Neutrophil (primary cell): ENCODE data around the gene POU3F2.

Experiments
- H3K27ac ChIP-seq: fragments of 200-600 bp; sonication (generic); 2 replicates; pipeline ENCODE4 v1.5.1; 2016; ENCODE audit warnings: mild to moderate bottlenecking, moderate library complexity
- H3K27me3 ChIP-seq: fragments of 200-600 bp; sonication (generic); 2 replicates; pipeline ENCODE4 v1.6.0; 2016; ENCODE audit warnings: mild to moderate bottlenecking
- H3K36me3 ChIP-seq: fragments of 200-600 bp; sonication (generic); 2 replicates; pipeline ENCODE4 v1.5.1; 2017
- H3K4me1 ChIP-seq, 2 experiments: fragments of 200-600 bp in 1 of 2; sonication (generic) in 1 of 2; 1 replicate in 1 of 2; 2 replicates in 1 of 2; pipeline versions ENCODE4 v1.5.1 to v1.6.1; 2013 to 2016; ENCODE audit warnings: low read depth in 1 of 2, low read length in 1 of 2, mild to moderate bottlenecking in 1 of 2, moderate library complexity in 1 of 2; ENCODE audit not compliant: control insufficient read depth in 1 of 2, insufficient read depth in 1 of 2
- H3K4me3 ChIP-seq, 2 experiments: fragments of 200-600 bp in 1 of 2; sonication (generic) in 1 of 2; 1 replicate in 1 of 2; 2 replicates in 1 of 2; pipeline ENCODE4 v1.5.1; 2013 to 2016; ENCODE audit warnings: low read depth in 1 of 2, low read length in 1 of 2, mild to moderate bottlenecking in 1 of 2, moderate library complexity in 1 of 2
- H3K9me3 ChIP-seq: fragments of 200-600 bp; sonication (generic); 2 replicates; pipeline ENCODE4 v1.5.1; 2016
- TF ChIP-seq, protein P1 (sequence below): fragments of 200-600 bp; sonication (generic); IDR thresholded peaks from 2 replicates; pipeline ENCODE4 v1.5.1; 2016; ENCODE audit warnings: antibody characterized with exemption

POU3F2 gene

DNA sequence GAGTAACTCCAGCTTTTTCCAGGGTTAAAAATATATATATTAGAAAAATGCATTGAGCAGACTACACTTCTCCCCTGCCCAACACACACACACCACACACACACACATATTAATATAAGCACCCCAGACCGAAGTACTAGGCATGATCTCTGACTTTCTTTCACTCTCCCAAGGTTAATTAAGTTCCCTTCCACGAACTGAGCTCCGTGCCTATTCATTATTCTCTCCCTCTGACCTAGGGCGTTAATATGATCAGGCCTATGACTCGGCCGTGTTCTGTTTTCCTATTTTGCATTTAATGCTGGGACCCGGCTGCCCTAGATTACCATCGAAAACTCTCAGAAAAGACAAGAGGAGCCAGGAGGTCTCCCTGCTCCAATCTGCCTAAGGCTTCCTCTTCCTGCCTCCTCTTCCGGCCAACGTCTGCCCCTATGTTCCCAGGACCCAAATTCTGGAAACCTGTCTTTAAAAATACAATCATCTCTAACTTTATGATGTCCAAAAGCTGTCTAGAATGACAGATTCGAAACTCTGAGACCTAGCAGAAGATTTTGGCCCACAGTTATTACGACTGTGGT, 6.1 kb upstream of the POU3F2 start:
- no peaks in the 10 kb centered on the region for H3K36me3 ChIP-seq
- H3K4me3 ChIP-seq, result no peak overlapping the region
- no peaks in the 10 kb centered on the region for H3K9me3 ChIP-seq
- peaks cover 12 to 21% of the 10 kb centered on the region in 2 experiments for H3K4me1 ChIP-seq
- H3K27me3 ChIP-seq, result peaks cover 100% of the 10 kb centered on the region
- TF ChIP-seq, protein P1, sequence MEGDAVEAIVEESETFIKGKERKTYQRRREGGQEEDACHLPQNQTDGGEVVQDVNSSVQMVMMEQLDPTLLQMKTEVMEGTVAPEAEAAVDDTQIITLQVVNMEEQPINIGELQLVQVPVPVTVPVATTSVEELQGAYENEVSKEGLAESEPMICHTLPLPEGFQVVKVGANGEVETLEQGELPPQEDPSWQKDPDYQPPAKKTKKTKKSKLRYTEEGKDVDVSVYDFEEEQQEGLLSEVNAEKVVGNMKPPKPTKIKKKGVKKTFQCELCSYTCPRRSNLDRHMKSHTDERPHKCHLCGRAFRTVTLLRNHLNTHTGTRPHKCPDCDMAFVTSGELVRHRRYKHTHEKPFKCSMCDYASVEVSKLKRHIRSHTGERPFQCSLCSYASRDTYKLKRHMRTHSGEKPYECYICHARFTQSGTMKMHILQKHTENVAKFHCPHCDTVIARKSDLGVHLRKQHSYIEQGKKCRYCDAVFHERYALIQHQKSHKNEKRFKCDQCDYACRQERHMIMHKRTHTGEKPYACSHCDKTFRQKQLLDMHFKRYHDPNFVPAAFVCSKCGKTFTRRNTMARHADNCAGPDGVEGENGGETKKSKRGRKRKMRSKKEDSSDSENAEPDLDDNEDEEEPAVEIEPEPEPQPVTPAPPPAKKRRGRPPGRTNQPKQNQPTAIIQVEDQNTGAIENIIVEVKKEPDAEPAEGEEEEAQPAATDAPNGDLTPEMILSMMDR, result no peak
- no peak overlapping the region for H3K27ac ChIP-seq

DNA sequence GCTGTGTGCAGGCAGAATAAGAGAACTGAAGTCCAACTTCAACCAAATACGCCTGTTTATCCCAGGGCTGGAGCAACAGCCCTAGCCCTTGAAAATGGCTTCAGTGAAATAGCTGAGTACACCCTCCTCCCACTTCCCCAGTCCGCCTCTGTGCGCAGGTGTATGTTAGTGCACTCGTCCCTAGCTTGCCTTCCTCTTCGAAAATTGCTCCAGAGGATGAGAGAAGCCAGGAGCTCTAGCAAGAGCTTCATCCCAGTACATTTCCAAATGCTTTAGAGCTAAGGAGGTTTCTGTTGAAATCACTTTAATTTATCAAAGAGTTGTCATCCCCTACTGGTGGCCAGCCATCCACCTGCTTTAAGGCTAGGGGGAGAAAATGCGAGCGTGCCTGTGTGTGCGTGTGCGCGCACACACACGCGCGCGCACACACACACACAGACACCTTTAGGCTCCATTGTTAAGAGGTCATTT, 5.4 kb upstream of the POU3F2 start:
- no peaks in the 10 kb centered on the region for H3K9me3 ChIP-seq
- no peak overlapping the region for H3K27ac ChIP-seq
- TF ChIP-seq, protein P1, result no peak

DNA sequence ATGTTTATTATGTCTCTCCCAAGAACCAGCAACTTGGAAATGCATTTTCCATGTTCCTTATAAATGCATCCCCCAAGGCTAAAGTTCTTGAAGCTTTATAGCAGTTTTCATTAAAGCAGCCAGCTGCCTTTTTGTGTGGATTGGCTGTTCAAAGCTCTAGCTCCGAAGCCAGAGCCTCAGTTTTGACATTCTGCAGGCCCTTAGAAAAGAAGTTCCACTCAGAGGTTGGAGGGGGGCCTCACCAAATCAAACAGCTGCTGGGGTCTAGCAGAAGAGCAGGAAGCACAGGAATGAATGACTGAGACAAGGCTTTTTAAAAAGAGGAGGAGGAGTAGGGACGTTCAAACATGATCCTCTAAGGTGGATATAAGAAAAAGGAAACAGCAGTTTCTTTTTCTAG, 4.2 kb upstream of the POU3F2 start:
- H3K27me3 ChIP-seq, result peaks cover 100% of the 10 kb centered on the region
- no peaks in the 10 kb centered on the region for H3K36me3 ChIP-seq
- H3K27ac ChIP-seq, result no peak overlapping the region
- H3K4me1 ChIP-seq, result peaks cover 21 to 40% of the 10 kb centered on the region in 2 experiments
- H3K9me3 ChIP-seq, result no peaks in the 10 kb centered on the region
- TF ChIP-seq, protein P1, result no peak
- no peak overlapping the region for H3K4me3 ChIP-seq

More for the DNA sequence above, 5.4 kb upstream of the POU3F2 start:
- H3K36me3 ChIP-seq, result no peaks in the 10 kb centered on the region
- no peak overlapping the region for H3K4me3 ChIP-seq
- peaks cover 19 to 28% of the 10 kb centered on the region in 2 experiments for H3K4me1 ChIP-seq
- peaks cover 100% of the 10 kb centered on the region for H3K27me3 ChIP-seq

DNA sequence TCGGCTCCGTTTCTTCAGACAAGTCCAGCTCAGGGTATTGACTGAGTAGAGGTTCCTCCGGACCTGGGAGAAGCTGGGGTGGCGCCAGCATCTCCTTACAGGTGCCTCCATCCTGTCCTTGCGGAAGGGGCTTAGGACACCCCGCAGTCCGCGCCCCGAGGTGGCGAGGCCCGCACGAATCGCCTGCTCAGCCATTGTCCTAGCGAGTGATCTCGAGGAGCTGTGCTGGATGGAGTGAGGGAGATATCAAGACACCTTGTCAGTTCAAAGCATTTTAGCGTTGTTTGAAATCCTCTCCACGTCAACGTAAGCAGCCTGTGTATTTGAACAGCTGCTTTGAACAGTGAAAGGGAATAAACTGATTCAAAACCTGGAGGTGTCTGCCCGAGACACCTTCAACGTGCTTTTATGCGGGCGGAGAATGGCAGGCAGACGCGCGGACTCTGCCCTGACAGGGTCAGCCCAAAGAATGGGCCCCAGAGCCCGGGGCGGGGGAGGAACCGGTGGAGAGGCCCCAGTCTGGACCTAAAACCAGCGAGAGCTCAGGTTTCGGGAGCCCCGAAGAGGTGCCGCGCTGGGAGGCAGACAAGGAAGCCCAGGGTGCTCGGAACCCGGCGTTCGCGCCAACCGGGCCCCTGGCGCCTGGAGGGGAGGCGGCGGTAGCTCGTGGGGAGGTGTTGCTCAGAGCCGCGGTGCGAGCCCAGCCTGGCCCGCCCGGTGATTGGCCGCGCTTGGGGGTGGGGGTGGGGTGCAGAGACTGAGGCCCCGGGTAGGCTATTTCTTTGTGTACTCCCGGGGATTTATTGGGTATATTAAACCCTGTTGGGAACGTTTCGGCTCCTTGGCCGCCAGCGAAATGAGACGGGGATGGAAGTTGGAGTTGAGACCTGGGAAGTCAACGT, 3.1 kb upstream of the POU3F2 start:
- H3K27me3 ChIP-seq, result peaks cover 100% of the 10 kb centered on the region
- H3K4me1 ChIP-seq, result peaks cover 27 to 48% of the 10 kb centered on the region in 2 experiments
- TF ChIP-seq, protein P1, result no peak
- H3K4me3 ChIP-seq, result no peak overlapping the region
- no peaks in the 10 kb centered on the region for H3K9me3 ChIP-seq
- no peaks in the 10 kb centered on the region for H3K36me3 ChIP-seq
- H3K27ac ChIP-seq, result no peak overlapping the region

DNA sequence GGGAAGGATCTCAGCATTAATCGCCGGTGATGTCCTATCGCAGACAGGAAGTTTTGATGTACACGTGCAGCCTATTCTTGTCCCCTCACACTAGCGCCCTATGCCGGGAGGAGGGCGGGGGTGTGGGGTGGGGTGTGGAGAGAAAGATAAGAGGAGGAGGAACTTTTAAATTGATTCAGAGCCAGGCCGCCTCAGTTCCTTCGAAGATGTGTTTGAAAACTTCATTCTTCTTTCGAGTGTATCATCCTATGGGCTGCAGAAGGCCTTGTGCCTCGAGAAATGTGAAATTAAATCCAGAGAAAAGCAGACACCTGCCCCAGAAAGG, 2.5 kb upstream of the POU3F2 start:
- Histone ChIP-seq H3K9me3 (no peaks in the 10 kb centered on the region), H3K4me3 (no peak overlapping the region), H3K27me3 (peaks cover 100% of the 10 kb centered on the region), H3K36me3 (no peaks in the 10 kb centered on the region), H3K4me1 (peaks cover 27 to 48% of the 10 kb centered on the region in 2 experiments), H3K27ac (no peak overlapping the region)
- TF ChIP-seq, protein P1, result no peak
